SK-N-SH (cell line): ENCODE data around the gene GALNT17. TPM values are rescaled to one million over a fixed set of nuclear protein-coding genes. Genes with fewer than 3 reads are reported as not detected.

Experiments
- CTCF ChIA-PET: fragments of 300-600, 350-600 bp; formaldehyde crosslinking; extraction: SDS; loops from one replicate; lab custom pipeline; 2021; lab: Yijun Ruan, JAX
- POLR2A ChIA-PET: fragments of 350-600 bp; sonication (Branson Sonifier 250); formaldehyde crosslinking; extraction: SDS; loops from one replicate; lab custom pipeline; 2020; ENCODE audit warnings: antibody characterized with exemption, inconsistent platforms; lab: Yijun Ruan, JAX
- DNase-seq: peaks from one replicate; pipeline ENCODE4 v3.0.0; 2012
- H2AFZ ChIP-seq: fragments of 200-600 bp; sonication (generic); 2 replicates; pipeline ENCODE4 v1.8.1; 2016; ENCODE audit warnings: antibody characterized with exemption, mild to moderate bottlenecking, low read depth
- H3F3A ChIP-seq: fragments of 200-600 bp; sonication (generic); replicated peaks from 2 replicates; pipeline ENCODE3; 2016; ENCODE audit warnings: antibody characterized with exemption, mild to moderate bottlenecking; ENCODE audit not compliant: insufficient read depth
- H3K27ac ChIP-seq, 2 experiments: fragments of 200-500 bp in 1 of 2; fragments of 200-600 bp in 1 of 2; sonication (Bioruptor generic) in 1 of 2; sonication (generic), shearing (Covaris generic) in 1 of 2; 2 replicates each; pipeline versions ENCODE4 v1.5.1 to v1.6.1; 2014 to 2016; ENCODE audit warnings: low read depth in 2 of 2, inconsistent platforms in 1 of 2, low read length in 1 of 2, mild to moderate bottlenecking in 1 of 2, mixed read lengths in 1 of 2
- H3K27me3 ChIP-seq: fragments of 200-600 bp; sonication (generic), shearing (Covaris generic); 2 replicates; pipeline ENCODE4 v1.6.1; 2016; ENCODE audit warnings: mixed run types; ENCODE audit not compliant: insufficient read depth
- H3K36me3 ChIP-seq, 2 experiments: fragments of 200-500 bp in 1 of 2; fragments of 200-600 bp in 1 of 2; sonication (Bioruptor generic) in 1 of 2; sonication (generic) in 1 of 2; replicated peaks in 1 of 2; 2 replicates each; pipeline versions ENCODE3 to v1.5.1; 2014 to 2016; ENCODE audit warnings: low read length in 1 of 2, mild to moderate bottlenecking in 1 of 2; ENCODE audit not compliant: insufficient read depth in 2 of 2, control insufficient read depth in 1 of 2
- H3K4me1 ChIP-seq, 2 experiments: fragments of 200-500 bp in 1 of 2; fragments of 200-600 bp in 1 of 2; sonication (Bioruptor generic) in 1 of 2; sonication (generic), shearing (Covaris generic) in 1 of 2; 2 replicates each; pipeline versions ENCODE4 v1.5.1 to v1.6.1; 2014 to 2016; ENCODE audit warnings: low read depth in 1 of 2, low read length in 1 of 2, mixed run types in 1 of 2; ENCODE audit not compliant: insufficient read depth in 2 of 2, control insufficient read depth in 1 of 2
- H3K4me2 ChIP-seq: fragments of 200-600 bp; sonication (generic), shearing (Covaris generic); 2 replicates; pipeline ENCODE4 v1.6.1; 2017; ENCODE audit warnings: mixed run types
- H3K4me3 ChIP-seq, 2 experiments: fragments of 200-500 bp in 1 of 2; fragments of 200-600 bp in 1 of 2; sonication (Bioruptor generic) in 1 of 2; sonication (generic), shearing (Covaris generic) in 1 of 2; 2 replicates each; pipeline versions ENCODE4 v1.5.1 to v1.8.1; 2014 to 2016; ENCODE audit warnings: low read depth in 2 of 2, inconsistent platforms in 1 of 2, low read length in 1 of 2, mild to moderate bottlenecking in 1 of 2, mixed read lengths in 1 of 2, moderate library complexity in 1 of 2
- H3K79me2 ChIP-seq: fragments of 200-600 bp; sonication (generic); 2 replicates; pipeline ENCODE4 v1.8.1; 2017; ENCODE audit warnings: mild to moderate bottlenecking; ENCODE audit not compliant: insufficient read depth
- H3K9ac ChIP-seq: fragments of 200-600 bp; sonication (generic); 2 replicates; pipeline ENCODE4 v1.6.1; 2017; ENCODE audit warnings: mixed run types
- H3K9me2 ChIP-seq: fragments of 200-600 bp; sonication (generic); 2 replicates; pipeline ENCODE4 v1.6.1; 2017; ENCODE audit warnings: mixed run types
- H3K9me3 ChIP-seq: fragments of 200-600 bp; sonication (generic); 2 replicates; pipeline ENCODE4 v1.6.1; 2017; ENCODE audit warnings: mixed run types, mild to moderate bottlenecking, moderate library complexity
- H4K20me1 ChIP-seq: fragments of 200-600 bp; sonication (generic); 2 replicates; pipeline ENCODE4 v1.6.1; 2017; ENCODE audit warnings: mild to moderate bottlenecking, mixed run types; ENCODE audit not compliant: insufficient read depth
- ELF1 ChIP-seq: IDR thresholded peaks from 2 replicates; pipeline ENCODE4 v1.4.0; 2012
- EP300 ChIP-seq, 2 experiments: IDR thresholded peaks; 2 replicates each; pipeline versions ENCODE4 v1.4.0 to v1.6.1; 2012; ENCODE audit warnings: borderline replicate concordance in 1 of 2, low read depth in 1 of 2, low read length in 1 of 2
- EZH2phosphoT487 ChIP-seq: fragments of 200-600 bp; sonication (generic); IDR thresholded peaks from 2 replicates; pipeline ENCODE4 v1.6.1; 2017; ENCODE audit warnings: low read depth, mixed run types, mild to moderate bottlenecking, antibody characterized with exemption, moderate library complexity, borderline replicate concordance
- FOSL2 ChIP-seq: IDR thresholded peaks from 2 replicates; pipeline ENCODE4 v1.4.0; 2012; ENCODE audit warnings: low read depth, mild to moderate bottlenecking, moderate library complexity, borderline replicate concordance
- FOXJ3 ChIP-seq: sonication (generic); formaldehyde crosslinking; IDR thresholded peaks from 2 replicates; pipeline ENCODE4 v1.5.1; 2020; ENCODE audit warnings: mild to moderate bottlenecking, missing genetic modification reagents
- FOXM1 ChIP-seq: IDR thresholded peaks from 2 replicates; pipeline ENCODE4 v1.4.0; 2012; ENCODE audit warnings: low read depth, mild to moderate bottlenecking
- GABPA ChIP-seq: IDR thresholded peaks from 2 replicates; pipeline ENCODE4 v1.4.0; 2012; ENCODE audit warnings: low read depth, mild to moderate bottlenecking
- GATA2 ChIP-seq: sonication (generic); formaldehyde crosslinking; IDR thresholded peaks from 2 replicates; pipeline ENCODE4 v1.5.0; 2020; ENCODE audit warnings: mild to moderate bottlenecking, missing genetic modification reagents
- IRF3 ChIP-seq: fragments of 150-350 bp; IDR thresholded peaks from 2 replicates; pipeline ENCODE4 v1.6.1; 2016; ENCODE audit warnings: mild to moderate bottlenecking, low read depth, low read length
- JUND ChIP-seq: IDR thresholded peaks from 2 replicates; pipeline ENCODE4 v1.4.0; 2012
- MAX ChIP-seq: IDR thresholded peaks from 2 replicates; pipeline ENCODE4 v1.4.0; 2012; ENCODE audit warnings: low read depth
- MEF2A ChIP-seq: IDR thresholded peaks from 2 replicates; pipeline ENCODE4 v1.4.0; 2012; ENCODE audit warnings: low read depth, borderline replicate concordance
- NRF1 ChIP-seq: IDR thresholded peaks from 2 replicates; pipeline ENCODE4 v1.6.1; 2012; ENCODE audit warnings: low read depth, mild to moderate bottlenecking, low read length
- POLR2AphosphoS5 ChIP-seq: IDR thresholded peaks from 2 replicates; pipeline ENCODE4 v1.6.1; 2012; ENCODE audit warnings: low read depth, low read length
- REST ChIP-seq: IDR thresholded peaks from 2 replicates; pipeline ENCODE4 v1.6.1; 2012; ENCODE audit warnings: mild to moderate bottlenecking, low read depth, low read length, moderate library complexity
- RXRA ChIP-seq: IDR thresholded peaks from 2 replicates; pipeline ENCODE4 v1.4.0; 2012; ENCODE audit warnings: low read depth, mild to moderate bottlenecking, borderline replicate concordance
- SIN3A ChIP-seq: IDR thresholded peaks from 2 replicates; pipeline ENCODE4 v1.6.1; 2012; ENCODE audit warnings: low read depth, mild to moderate bottlenecking, low read length, moderate library complexity, borderline replicate concordance
- SMC3 ChIP-seq: IDR thresholded peaks from 2 replicates; pipeline ENCODE4 v1.6.1; 2012; ENCODE audit warnings: low read depth, low read length, improper control_type of control experiment
- TEAD4 ChIP-seq: IDR thresholded peaks from 2 replicates; pipeline ENCODE4 v1.4.0; 2012; ENCODE audit warnings: mild to moderate bottlenecking, borderline replicate concordance; ENCODE audit not compliant: insufficient read depth
- YY1 ChIP-seq: IDR thresholded peaks from 2 replicates; pipeline ENCODE4 v1.4.0; 2012; ENCODE audit warnings: low read depth, mild to moderate bottlenecking
- WGBS: methylation state at CpG from one replicate; pipeline ENCODE4 v1.1.6; 2017; ENCODE audit warnings: low lambda C conversion rate; 5-methylcytosine and 5-hydroxymethylcytosine counted together
- polyA plus RNA-seq, 3 experiments: library from polyadenylated mRNA; depleted of rRNA; stranded (reverse); fragments of >200 nt; gene quantifications; 2 replicates each; pipeline ENCODE4 v1.2.3, GENCODE V29; 2012

GALNT17 gene
- polyA plus RNA-seq, 1 of the 3 experiments (the other 2 are of a cell fraction) = not detected

GRCh38 chr7:71444130-71444529, 312.2 kb downstream of the GALNT17 start (continued):
- no peak for TF ChIP-seq IRF3

GRCh38 chr7:71453630-71454029, 321.7 kb downstream of the GALNT17 start:
- no peak for DNase-seq

More at GRCh38 chr7:71453630-71454029, 321.7 kb downstream of the GALNT17 start:
- no peaks in the 10 kb centered on the region for H3K4me1 ChIP-seq
- H3K9me3 ChIP-seq = 0 out of 2 replicates have a peak, but pooled peaks cover 5% of the 10 kb centered on the region
- H3K27ac ChIP-seq = no peak overlapping the region
- POLR2A ChIA-PET = no interaction called here
- no peak for TF ChIP-seq ELF1
- no peak for TF ChIP-seq SIN3A
- TF ChIP-seq REST = no peak
- no peak for TF ChIP-seq TEAD4
- TF ChIP-seq NRF1 = no peak
- TF ChIP-seq SMC3 = no peak
- no peak for TF ChIP-seq RXRA
- no peak for TF ChIP-seq EZH2phosphoT487
- TF ChIP-seq EP300 (IDR thresholded peaks at IDR 0.05; ENCODE audit: borderline replicate concordance in 1 of 2, low read depth in 1 of 2, low read length in 1 of 2) = no peak
- TF ChIP-seq POLR2AphosphoS5 = no peak
- no peak for TF ChIP-seq MAX
- no peak for TF ChIP-seq GABPA
- TF ChIP-seq FOXJ3 (CRISPR knock-in tag) = no peak
- TF ChIP-seq GATA2 (CRISPR knock-in tag) = no peak
- TF ChIP-seq MEF2A = no peak
- TF ChIP-seq YY1 = no peak
- TF ChIP-seq FOSL2 = no peak
- no peak for TF ChIP-seq FOXM1
- TF ChIP-seq JUND = no peak
- no peak overlapping the region for H3K4me3 ChIP-seq
- no peaks in the 10 kb centered on the region for H3K79me2 ChIP-seq
- H3K27me3 ChIP-seq = no peaks in the 10 kb centered on the region
- 12% methylated on average over 2 of the region's 2 CpGs for WGBS
- no peaks in the 10 kb centered on the region for H3F3A ChIP-seq
- H3K9ac ChIP-seq = no peak overlapping the region
- H3K9me2 ChIP-seq = no peaks in the 10 kb centered on the region
- no peaks in the 10 kb centered on the region for H4K20me1 ChIP-seq
- H2AFZ ChIP-seq = no peak overlapping the region
- no peaks in the 10 kb centered on the region for H3K36me3 ChIP-seq
- CTCF ChIA-PET = interaction anchor here (0.6 kb wide), 1 partner anchor 66 kb away, joined by 3 read pairs; no protein-coding TSS in a partner anchor
- H3K4me2 ChIP-seq = no peak overlapping the region
